DND-41 (cell line): Measurements from ENCODE around the gene FXR2.
A peak's percentile ranks its signal among the peaks of the same experiment; 100 is the strongest.

Experiments
- ATAC-seq: fragments of 200-7000 bp; cut with Tn5 transposase; 3 replicates; pipeline ENCODE4 v1.9.1; 2021; ENCODE audit warnings: low read depth; ENCODE audit not compliant: insufficient read depth
- DNase-seq: peaks from one replicate; pipeline ENCODE4 v3.0.0-alpha.2; 2020
- H2AFZ ChIP-seq: 2 replicates; pipeline ENCODE4 v1.6.0; 2012; ENCODE audit warnings: low read depth, low read length
- H3K27ac ChIP-seq: 2 replicates; pipeline ENCODE4 v1.5.1; 2012; ENCODE audit warnings: low read length, inconsistent platforms
- H3K27me3 ChIP-seq: fragments of 200-600 bp; sonication (generic); 2 replicates; pipeline ENCODE4 v1.6.0; 2012; ENCODE audit warnings: low read length, mild to moderate bottlenecking, inconsistent platforms; ENCODE audit not compliant: insufficient read depth, poor library complexity
- H3K36me3 ChIP-seq: 2 replicates; pipeline ENCODE4 v1.5.1; 2012; ENCODE audit warnings: low read length, inconsistent platforms; ENCODE audit not compliant: insufficient read depth
- H3K4me1 ChIP-seq: 2 replicates; pipeline ENCODE4 v1.5.1; 2012; ENCODE audit warnings: mild to moderate bottlenecking, low read length; ENCODE audit not compliant: insufficient read depth
- H3K4me2 ChIP-seq: 2 replicates; pipeline ENCODE4 v1.6.0; 2012; ENCODE audit warnings: mild to moderate bottlenecking, moderate library complexity, low read length, inconsistent platforms; ENCODE audit not compliant: insufficient read depth
- H3K4me3 ChIP-seq, 2 experiments: fragments of 200-600 bp in 1 of 2; shearing (Covaris generic) in 1 of 2; 2 replicates each; pipeline ENCODE4 v1.5.1; 2012 to 2016; ENCODE audit warnings: inconsistent platforms in 2 of 2, low read length in 2 of 2, mild to moderate bottlenecking in 2 of 2, low read depth in 1 of 2, moderate library complexity in 1 of 2
- H3K79me2 ChIP-seq: 2 replicates; pipeline ENCODE4 v1.6.0; 2012; ENCODE audit warnings: low read length, inconsistent platforms; ENCODE audit not compliant: insufficient read depth
- H3K9ac ChIP-seq: 2 replicates; pipeline ENCODE4 v1.6.0; 2012; ENCODE audit warnings: low read depth, mild to moderate bottlenecking, inconsistent platforms, low read length, moderate library complexity
- H3K9me3 ChIP-seq: 2 replicates; pipeline ENCODE4 v1.5.1; 2012; ENCODE audit warnings: low read length, moderate library complexity, mild to moderate bottlenecking, inconsistent platforms; ENCODE audit not compliant: insufficient read depth, severe bottlenecking
- H4K20me1 ChIP-seq: 2 replicates; pipeline ENCODE4 v1.6.0; 2012; ENCODE audit warnings: low read length; ENCODE audit not compliant: insufficient read depth
- CTCF ChIP-seq: IDR thresholded peaks from 2 replicates; pipeline ENCODE4 v1.5.1; 2012; ENCODE audit warnings: borderline replicate concordance, low read length, moderate library complexity, mild to moderate bottlenecking; ENCODE audit not compliant: poor library complexity, severe bottlenecking; ENCODE audit errors: extremely low read depth
- EZH2 ChIP-seq: IDR thresholded peaks from 3 replicates; pipeline ENCODE4 v1.6.1; 2012; ENCODE audit warnings: borderline replicate concordance, low read depth, mild to moderate bottlenecking, moderate library complexity, low read length, inconsistent platforms; ENCODE audit not compliant: severe bottlenecking

The FXR2 gene

GRCh38 chr17:7550344-7550743, 64.4 kb downstream of the FXR2 start:
- Histone ChIP-seq H3K36me3 (no peaks in the 10 kb centered on the region), H3K9ac (no peak overlapping the region), H4K20me1 (no peaks in the 10 kb centered on the region), H3K4me3 (no peak overlapping the region), H3K9me3 (no peaks in the 10 kb centered on the region), H3K27ac (peak overlapping the region; percentile 23), H3K27me3 (peaks cover 5% of the 10 kb centered on the region), H3K79me2 (no peaks in the 10 kb centered on the region), H3K4me1 (peaks cover 53% of the 10 kb centered on the region), H3K4me2 (no peak overlapping the region), H2AFZ (no peak overlapping the region)
- no peak for TF ChIP-seq CTCF
- TF ChIP-seq EZH2, result no peak
- DNase-seq (no peak), ATAC-seq (no peak)

GRCh38 chr17:7549401-7550055, 65.2 kb downstream of the FXR2 start:
- Histone ChIP-seq H2AFZ (no peak overlapping the region), H4K20me1 (no peaks in the 10 kb centered on the region), H3K79me2 (no peaks in the 10 kb centered on the region), H3K9me3 (no peaks in the 10 kb centered on the region), H3K27ac (peak overlapping the region; percentile 45), H3K4me1 (peaks cover 53% of the 10 kb centered on the region), H3K4me3 (no peak overlapping the region), H3K4me2 (peak overlapping the region; percentile 73), H3K36me3 (no peaks in the 10 kb centered on the region), H3K27me3 (peaks cover 5% of the 10 kb centered on the region), H3K9ac (peak overlapping the region; percentile 60; the same call in 1 of the 2 replicates)
- TF ChIP-seq CTCF, result no peak
- no peak for TF ChIP-seq EZH2
- DNase-seq (no peak), ATAC-seq (no peak; the same call in 2 of the 3 replicates)

GRCh38 chr17:7548585-7549400, 65.9 kb downstream of the FXR2 start, which contains the start of gene TNFSF12:
TNFSF12 (plus strand) TSS chr17:7549058; CDS start chr17:7549154, 96 bp downstream.
- H3K4me2 ChIP-seq, result peak within 1 kb of the TSS; percentile 73
- peak within 1 kb of the TSS; percentile 78 for H2AFZ ChIP-seq
- H3K27me3 ChIP-seq, result peaks cover 5% of the 10 kb centered on the region
- H3K9ac ChIP-seq, result peak within 1 kb of the TSS; percentile 60
- ATAC-seq (peak; percentile 31; the same call in 2 of the 3 replicates), DNase-seq (peak; percentile 54)
- no peaks in the 10 kb centered on the region for H3K36me3 ChIP-seq
- no peaks in the 10 kb centered on the region for H3K9me3 ChIP-seq
- peak within 1 kb of the TSS; percentile 16 to 61; a peak in 3 of 4 replicates for H3K4me3 ChIP-seq
- H4K20me1 ChIP-seq, result no peaks in the 10 kb centered on the region
- TF ChIP-seq EZH2 (no peak), CTCF (no peak)
- no peaks in the 10 kb centered on the region for H3K79me2 ChIP-seq
- H3K27ac ChIP-seq, result peak within 1 kb of the TSS; percentile 51
- H3K4me1 ChIP-seq, result peaks cover 49% of the 10 kb centered on the region
